ENCODE data around the gene CCDC175.

CCDC175 gene

DNA sequence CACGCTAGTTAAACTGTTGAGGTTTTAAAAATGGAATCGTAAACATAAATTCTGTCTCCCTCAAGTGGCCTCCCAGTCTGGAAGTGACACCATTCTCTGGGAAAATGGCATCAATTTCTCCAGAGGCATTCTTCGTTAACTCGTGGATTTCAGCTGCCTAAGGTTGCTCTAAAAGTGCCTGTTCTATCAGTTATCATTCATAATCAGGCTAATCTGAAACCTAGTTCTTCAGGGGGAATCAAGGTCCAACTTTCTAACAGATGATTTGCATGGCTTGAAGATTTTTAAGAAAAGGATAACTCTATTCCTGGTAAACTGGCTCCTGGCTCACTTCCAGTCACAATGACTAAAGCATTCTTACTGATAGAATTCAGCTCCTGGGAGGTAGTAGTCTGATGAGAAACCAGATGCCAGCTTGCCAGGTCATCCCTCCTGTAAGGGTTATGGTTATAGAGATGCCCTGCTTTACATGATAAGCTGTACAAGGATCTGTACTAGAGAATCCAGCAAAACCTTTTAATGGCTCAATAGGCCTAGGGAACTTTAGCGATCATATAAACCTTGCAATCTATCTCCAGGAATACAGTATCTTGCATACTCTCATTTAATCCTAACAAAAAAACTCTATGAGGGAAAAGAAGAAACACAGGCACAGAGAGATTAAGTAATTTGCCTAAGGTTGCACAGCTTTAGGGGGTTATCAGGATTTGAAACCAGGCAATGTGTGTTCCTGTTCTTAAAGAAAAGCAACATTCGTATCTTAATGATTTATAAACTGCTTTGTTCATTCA lies 93.9 kb downstream of the CCDC175 start:
- no peak for DNase-seq
- ATAC-seq, result no peak

DNA sequence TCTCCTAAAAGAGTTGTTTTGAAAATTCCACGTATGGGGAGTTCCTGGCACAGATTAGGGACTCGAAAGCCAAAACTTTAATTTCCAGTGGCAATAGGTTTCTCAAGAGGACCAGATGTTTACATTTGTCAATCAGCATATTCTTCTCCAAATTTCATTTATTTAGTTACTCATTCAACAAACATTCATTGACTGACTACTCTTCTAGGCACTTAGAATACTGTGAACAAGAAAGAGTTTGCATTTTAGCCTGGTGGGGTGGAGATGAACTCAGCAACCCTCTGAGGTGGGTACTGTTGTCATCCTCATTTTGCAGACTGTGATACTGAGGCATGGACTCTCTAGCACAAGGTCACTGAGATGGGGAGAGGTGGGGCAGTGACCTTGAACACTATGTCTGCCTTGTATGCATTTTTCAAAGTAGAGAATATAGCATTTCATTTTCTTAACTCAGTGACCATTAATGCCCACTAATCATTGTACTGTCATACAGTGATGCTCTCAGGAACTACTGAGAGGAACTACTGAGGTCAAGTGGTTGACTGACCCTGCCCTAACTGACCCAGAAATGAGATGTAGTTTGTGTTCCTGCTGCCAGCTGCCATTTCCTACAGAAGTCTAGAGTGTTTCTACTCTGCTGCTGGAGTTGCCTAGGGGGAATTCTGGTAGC lies 94.6 kb downstream of the CCDC175 start:
- ATAC-seq (no peak), DNase-seq (no peak)

- DNase-seq (no peak), ATAC-seq (no peak)
Measured at GRCh38 chr14:59481407-59481806, 95.2 kb downstream of the CCDC175 start.

GRCh38 chr14:59480166-59480565 lies 96.4 kb downstream of the CCDC175 start:
- no peak for ATAC-seq
- DNase-seq, result no peak

DNA sequence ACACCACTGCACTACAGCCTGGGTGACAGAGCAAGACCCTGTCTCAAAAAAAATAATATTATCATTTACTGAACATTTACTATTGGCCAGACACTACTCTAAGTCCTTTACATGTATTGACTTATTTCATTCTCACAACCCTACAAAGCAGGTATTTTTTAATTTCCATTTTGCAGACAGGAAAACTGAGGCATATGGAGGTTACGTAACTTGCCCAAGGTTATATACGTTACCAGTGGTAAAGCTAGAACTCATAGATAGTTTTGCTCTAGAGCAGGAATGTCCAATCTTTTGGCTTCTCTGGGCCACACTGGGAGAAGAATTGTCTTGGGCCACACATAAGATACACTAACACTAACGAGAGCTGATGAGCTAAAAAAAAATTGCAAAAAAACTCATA lies 98.1 kb downstream of the CCDC175 start:
- ATAC-seq, result no peak
- no peak for DNase-seq

- DNase-seq, result no peak
- no peak for ATAC-seq
Measured at GRCh38 chr14:59475709-59476108, 100.9 kb downstream of the CCDC175 start.

GRCh38 chr14:59474172-59474571 lies 102.4 kb downstream of the CCDC175 start:
- DNase-seq, result no peak
- ATAC-seq, result no peak

DNA sequence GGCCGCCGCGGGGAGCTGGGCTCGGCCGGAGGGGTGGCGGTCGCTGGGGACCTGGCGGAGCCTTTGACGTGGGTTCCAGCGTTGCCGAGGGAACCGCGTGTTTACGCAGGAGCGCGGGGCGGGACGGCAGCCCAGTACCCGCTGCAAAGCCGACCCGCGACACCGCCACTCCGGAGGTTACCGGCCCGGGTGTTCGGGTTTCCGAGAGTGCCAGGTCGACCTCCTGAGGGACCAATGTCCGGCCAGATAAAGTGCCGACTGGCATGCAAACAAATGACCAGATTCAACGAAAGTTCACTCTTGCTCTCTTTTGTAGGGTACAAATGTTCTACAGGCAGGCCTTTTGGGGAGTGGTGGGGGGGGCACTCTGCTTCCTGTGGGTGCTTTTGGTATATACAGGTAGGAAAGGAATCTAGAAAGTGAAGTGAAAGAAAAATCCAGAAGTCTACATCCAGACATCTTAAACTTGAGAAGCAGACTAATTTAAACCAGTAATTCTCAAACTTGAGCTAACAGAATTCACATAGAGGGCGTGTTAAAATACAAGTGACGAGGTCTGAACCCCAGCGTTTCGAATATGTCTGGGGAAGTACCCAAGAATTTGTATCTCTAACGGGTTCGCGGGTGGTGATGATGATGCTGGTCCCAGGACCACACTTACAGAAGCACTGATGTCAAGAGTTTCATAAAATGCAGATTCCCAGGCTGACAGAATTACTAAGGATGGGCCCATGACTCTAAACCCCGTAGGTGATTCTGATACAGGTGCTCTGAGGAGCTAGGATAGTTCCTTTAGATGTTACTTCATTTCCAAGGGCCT lies 111.1 kb downstream of the CCDC175 start, which contains the start of gene GPR135:
GPR135 (minus strand) TSS at position 65 of the 820 bp plus-strand sequence. CDS start 154 bp downstream, outside the sequence.
- peak; percentile 38 for ATAC-seq
- peak; percentile 33 for DNase-seq

- ATAC-seq (peak; percentile 76), DNase-seq (peak; percentile 51)
Measured at GRCh38 chr14:59464486-59465315, 111.9 kb downstream of the CCDC175 start.

GRCh38 chr14:59463787-59464485 lies 112.7 kb downstream of the CCDC175 start:
- DNase-seq, result peak; percentile 55
- peak; percentile 43 for ATAC-seq

GRCh38 chr14:59461891-59462290 lies 114.7 kb downstream of the CCDC175 start:
- DNase-seq, result no peak
- no peak for ATAC-seq

DNA sequence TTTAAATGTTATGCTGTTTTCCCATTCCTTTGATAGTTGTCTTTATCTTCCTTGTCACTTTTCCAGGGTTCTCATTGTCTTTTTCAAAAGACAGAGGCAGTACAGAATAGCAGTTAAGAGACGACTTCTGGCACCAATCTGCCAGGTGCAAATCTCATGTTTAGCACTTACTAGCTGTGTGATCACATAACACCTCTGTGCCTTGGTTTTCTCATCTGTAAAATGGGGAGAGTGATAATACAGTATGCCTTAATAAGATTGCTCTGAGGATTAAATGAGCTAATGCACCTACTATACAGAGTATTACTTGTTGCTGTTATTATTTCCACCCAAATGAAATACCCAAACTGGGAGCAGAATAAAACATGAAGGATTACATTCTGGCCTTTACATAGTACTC lies 116.2 kb downstream of the CCDC175 start:
- DNase-seq (no peak), ATAC-seq (no peak)

- ATAC-seq, result no peak
Measured at GRCh38 chr14:59458486-59458885, 118.1 kb downstream of the CCDC175 start.

GRCh38 chr14:59455411-59455810 lies 121.2 kb downstream of the CCDC175 start:
- DNase-seq, result no peak
- no peak for ATAC-seq

More at GRCh38 chr14:59458486-59458885, 118.1 kb downstream of the CCDC175 start:
- DNase-seq, result no peak

All from stimulated activated naive CD8-positive, alpha-beta T cell treated with anti-CD3 and anti-CD28 coated beads, Interleukin-15, Interleukin-2, amounts not matched to agents 100 U/mL and 50 U/mL, for 24 hours (primary cell).